ENCODE data around the gene R3HCC1L. TPM values are rescaled to one million over a fixed set of nuclear protein-coding genes. Genes with fewer than 3 reads are reported as not detected.

R3HCC1L gene
- polyA plus RNA-seq, 1 donor from 2014 or later, result 15.1 TPM

- H3K27ac Mint-ChIP-seq, result peak overlapping the region in 1 of 3 donors; percentile 60
- peaks cover 0 to 3% (median 2%) of the 10 kb centered on the region in 3 donors for H3K4me1 Mint-ChIP-seq
- H3K36me3 Mint-ChIP-seq, result no peaks in the 10 kb centered on the region
- H3K9me3 Mint-ChIP-seq, result no peaks in the 10 kb centered on the region
- peak overlapping the region in 1 of 4 donors; percentile 26 for H3K4me3 Mint-ChIP-seq
- H3K27me3 Mint-ChIP-seq, result peaks cover 39% of the 10 kb centered on the region
These were observed 135.8 kb downstream of the R3HCC1L start for GRCh38 chr10:98270073-98270740.

- peaks cover 39% of the 10 kb centered on the region for H3K27me3 Mint-ChIP-seq
These were observed 136.3 kb downstream of the R3HCC1L start for GRCh38 chr10:98270786-98271185.

GRCh38 chr10:98272245-98272644 is 137.8 kb downstream of the R3HCC1L start:
- Mint-ChIP-seq H3K27ac (no peak overlapping the region), H3K4me1 (peaks cover 0 to 3% (median 0%) of the 10 kb centered on the region in 3 donors), H3K36me3 (no peaks in the 10 kb centered on the region), H3K4me3 (no peak overlapping the region), H3K9me3 (no peaks in the 10 kb centered on the region), H3K27me3 (peaks cover 27% of the 10 kb centered on the region)

More at GRCh38 chr10:98270786-98271185, 136.3 kb downstream of the R3HCC1L start:
- H3K4me1 Mint-ChIP-seq, result peaks cover 0 to 3% (median 2%) of the 10 kb centered on the region in 3 donors
- no peaks in the 10 kb centered on the region for H3K36me3 Mint-ChIP-seq
- H3K27ac Mint-ChIP-seq, result no peak overlapping the region
- no peaks in the 10 kb centered on the region for H3K9me3 Mint-ChIP-seq
- no peak overlapping the region for H3K4me3 Mint-ChIP-seq

- Mint-ChIP-seq H3K9me3 (no peaks in the 10 kb centered on the region), H3K27ac (no peak overlapping the region), H3K4me3 (no peak overlapping the region), H3K36me3 (no peaks in the 10 kb centered on the region), H3K4me1 (peaks cover 0 to 2% (median 0%) of the 10 kb centered on the region in 3 donors), H3K27me3 (peaks cover 24% of the 10 kb centered on the region)
These were observed 138.2 kb downstream of the R3HCC1L start for GRCh38 chr10:98272656-98273055.

GRCh38 chr10:98273057-98273850 is 138.8 kb downstream of the R3HCC1L start:
- Mint-ChIP-seq H3K36me3 (no peaks in the 10 kb centered on the region), H3K9me3 (no peaks in the 10 kb centered on the region), H3K27me3 (peaks cover 21% of the 10 kb centered on the region), H3K4me3 (no peak overlapping the region), H3K27ac (no peak overlapping the region), H3K4me1 (no peaks in the 10 kb centered on the region)

GRCh38 chr10:98274562-98274961 is 140.1 kb downstream of the R3HCC1L start:
- Mint-ChIP-seq H3K27me3 (peaks cover 12% of the 10 kb centered on the region), H3K9me3 (peaks cover 0 to 3% (median 0%) of the 10 kb centered on the region in 3 donors), H3K4me3 (no peak overlapping the region), H3K27ac (no peak overlapping the region), H3K36me3 (no peaks in the 10 kb centered on the region), H3K4me1 (no peaks in the 10 kb centered on the region)

- H3K4me3 Mint-ChIP-seq, result no peak overlapping the region
- H3K27me3 Mint-ChIP-seq, result peaks cover 8% of the 10 kb centered on the region
- no peak overlapping the region for H3K27ac Mint-ChIP-seq
- no peaks in the 10 kb centered on the region for H3K36me3 Mint-ChIP-seq
- no peaks in the 10 kb centered on the region for H3K4me1 Mint-ChIP-seq
- peaks cover 3 to 12% (median 6%) of the 10 kb centered on the region in 3 donors for H3K9me3 Mint-ChIP-seq
These were observed 141.9 kb downstream of the R3HCC1L start for GRCh38 chr10:98276311-98276710.

GRCh38 chr10:98285416-98285815 is 151.0 kb downstream of the R3HCC1L start:
- peaks cover 6 to 15% (median 8%) of the 10 kb centered on the region in 3 donors for H3K9me3 Mint-ChIP-seq
- H3K27me3 Mint-ChIP-seq, result peaks cover 13% of the 10 kb centered on the region
- no peaks in the 10 kb centered on the region for H3K4me1 Mint-ChIP-seq
- no peaks in the 10 kb centered on the region for H3K36me3 Mint-ChIP-seq
- no peak overlapping the region for H3K27ac Mint-ChIP-seq
- no peak overlapping the region for H3K4me3 Mint-ChIP-seq

- no peaks in the 10 kb centered on the region for H3K4me1 Mint-ChIP-seq
- H3K4me3 Mint-ChIP-seq, result no peak overlapping the region
- H3K27me3 Mint-ChIP-seq, result peaks cover 13% of the 10 kb centered on the region
- no peak overlapping the region for H3K27ac Mint-ChIP-seq
- peaks cover 0 to 7% (median 4%) of the 10 kb centered on the region in 3 donors for H3K9me3 Mint-ChIP-seq
- no peaks in the 10 kb centered on the region for H3K36me3 Mint-ChIP-seq
These were observed 152.0 kb downstream of the R3HCC1L start for GRCh38 chr10:98286419-98286818.

GRCh38 chr10:98287321-98287720 is 152.9 kb downstream of the R3HCC1L start:
- no peak overlapping the region for H3K27ac Mint-ChIP-seq
- H3K4me3 Mint-ChIP-seq, result no peak overlapping the region

GRCh38 chr10:98289802-98290209 is 155.3 kb downstream of the R3HCC1L start:
- Mint-ChIP-seq H3K27me3 (peaks cover 6% of the 10 kb centered on the region), H3K9me3 (no peaks in the 10 kb centered on the region), H3K27ac (no peak overlapping the region), H3K4me3 (no peak overlapping the region), H3K36me3 (no peaks in the 10 kb centered on the region), H3K4me1 (no peaks in the 10 kb centered on the region)

More at GRCh38 chr10:98287321-98287720, 152.9 kb downstream of the R3HCC1L start:
- H3K9me3 Mint-ChIP-seq, result peaks cover 0 to 3% (median 1%) of the 10 kb centered on the region in 3 donors
- no peaks in the 10 kb centered on the region for H3K36me3 Mint-ChIP-seq
- no peaks in the 10 kb centered on the region for H3K4me1 Mint-ChIP-seq
- H3K27me3 Mint-ChIP-seq, result peaks cover 11% of the 10 kb centered on the region

GRCh38 chr10:98292971-98293370 is 158.5 kb downstream of the R3HCC1L start:
- H3K27me3 Mint-ChIP-seq, result peaks cover 5% of the 10 kb centered on the region
- H3K36me3 Mint-ChIP-seq, result no peaks in the 10 kb centered on the region
- no peak overlapping the region for H3K27ac Mint-ChIP-seq
- no peaks in the 10 kb centered on the region for H3K9me3 Mint-ChIP-seq
- H3K4me1 Mint-ChIP-seq, result peaks cover 0 to 3% (median 0%) of the 10 kb centered on the region in 3 donors
- no peak overlapping the region for H3K4me3 Mint-ChIP-seq

GRCh38 chr10:98293550-98294269 is 159.3 kb downstream of the R3HCC1L start:
- H3K27ac Mint-ChIP-seq, result no peak overlapping the region
- H3K27me3 Mint-ChIP-seq, result peaks cover 5% of the 10 kb centered on the region
- H3K36me3 Mint-ChIP-seq, result no peaks in the 10 kb centered on the region
- H3K9me3 Mint-ChIP-seq, result no peaks in the 10 kb centered on the region
- no peak overlapping the region for H3K4me3 Mint-ChIP-seq
- peaks cover 0 to 3% (median 0%) of the 10 kb centered on the region in 3 donors for H3K4me1 Mint-ChIP-seq

- Mint-ChIP-seq H3K27ac (no peak overlapping the region), H3K4me3 (no peak overlapping the region), H3K27me3 (peaks cover 6% of the 10 kb centered on the region), H3K36me3 (no peaks in the 10 kb centered on the region), H3K9me3 (no peaks in the 10 kb centered on the region), H3K4me1 (peaks cover 0 to 3% (median 0%) of the 10 kb centered on the region in 3 donors)
These were observed 159.8 kb downstream of the R3HCC1L start for GRCh38 chr10:98294270-98294627.
